ENCODE measurements around the gene INPP5D.
"Not testable (repeated sequence)": the region's sequence is repeated elsewhere in the genome, so short reads cannot be mapped to it uniquely, and the experiment has no call there.

The INPP5D gene

DNA sequence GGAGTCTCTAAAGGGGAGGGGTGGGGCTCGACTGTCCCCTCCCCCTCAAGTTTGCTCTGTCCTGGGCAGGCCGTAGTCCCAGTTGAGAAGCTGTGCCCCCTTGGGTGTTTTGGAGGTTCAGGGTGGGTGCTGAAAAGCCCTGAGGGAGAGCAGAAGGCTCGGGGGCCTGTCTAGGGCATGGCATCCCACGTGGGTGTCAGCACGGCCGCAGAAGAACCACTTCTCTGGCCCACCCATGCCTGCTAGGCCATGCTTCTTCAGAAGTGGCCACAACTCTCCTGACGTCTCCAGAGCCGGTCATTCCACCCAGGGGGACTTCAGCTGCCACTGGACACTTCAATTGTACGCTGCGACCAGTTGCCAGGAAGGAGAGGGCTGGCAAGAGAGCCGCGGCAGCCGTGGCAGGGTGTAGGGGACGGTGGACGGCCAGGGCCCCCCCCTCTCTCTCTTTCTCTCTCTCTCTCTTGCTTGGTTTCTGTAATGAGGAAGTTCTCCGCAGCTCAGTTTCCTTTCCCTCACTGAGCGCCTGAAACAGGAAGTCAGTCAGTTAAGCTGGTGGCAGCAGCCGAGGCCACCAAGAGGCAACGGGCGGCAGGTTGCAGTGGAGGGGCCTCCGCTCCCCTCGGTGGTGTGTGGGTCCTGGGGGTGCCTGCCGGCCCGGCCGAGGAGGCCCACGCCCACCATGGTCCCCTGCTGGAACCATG is at the start of gene INPP5D:
TSS of gene INPP5D (plus strand) at position 546 of the 704 bp plus-strand sequence. CDS start at position 683, 137 bp downstream.
- no peak for DNase-seq (ENCODE audit: low read depth)

GRCh38 chr2:233010569-233011267 is 49.4 kb upstream of the INPP5D start:
- DNase-seq (ENCODE audit: low read depth): no peak

DNA sequence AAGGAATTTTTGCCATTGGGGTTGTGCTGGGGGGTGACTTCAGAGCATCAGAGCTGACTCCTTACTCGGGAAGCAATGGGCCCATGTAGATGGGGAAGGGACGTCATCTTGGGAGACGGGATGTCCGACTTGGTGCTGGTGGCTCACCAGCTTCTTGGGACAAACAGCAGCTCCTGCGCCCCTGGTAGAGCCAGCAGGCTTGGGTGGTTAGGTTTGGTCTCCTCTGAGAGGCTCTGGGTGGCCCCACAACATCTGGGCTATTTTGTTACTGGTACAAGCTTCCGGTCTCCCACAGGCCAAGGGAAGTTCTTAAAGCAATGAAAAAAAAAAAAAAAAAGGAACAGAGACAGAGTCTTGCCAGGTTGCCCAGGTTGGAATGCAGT is 48.9 kb upstream of the INPP5D start:
- no peak for DNase-seq (ENCODE audit: low read depth)

GRCh38 chr2:233011702-233012131 is 48.4 kb upstream of the INPP5D start:
- DNase-seq (ENCODE audit: low read depth): no peak

DNA sequence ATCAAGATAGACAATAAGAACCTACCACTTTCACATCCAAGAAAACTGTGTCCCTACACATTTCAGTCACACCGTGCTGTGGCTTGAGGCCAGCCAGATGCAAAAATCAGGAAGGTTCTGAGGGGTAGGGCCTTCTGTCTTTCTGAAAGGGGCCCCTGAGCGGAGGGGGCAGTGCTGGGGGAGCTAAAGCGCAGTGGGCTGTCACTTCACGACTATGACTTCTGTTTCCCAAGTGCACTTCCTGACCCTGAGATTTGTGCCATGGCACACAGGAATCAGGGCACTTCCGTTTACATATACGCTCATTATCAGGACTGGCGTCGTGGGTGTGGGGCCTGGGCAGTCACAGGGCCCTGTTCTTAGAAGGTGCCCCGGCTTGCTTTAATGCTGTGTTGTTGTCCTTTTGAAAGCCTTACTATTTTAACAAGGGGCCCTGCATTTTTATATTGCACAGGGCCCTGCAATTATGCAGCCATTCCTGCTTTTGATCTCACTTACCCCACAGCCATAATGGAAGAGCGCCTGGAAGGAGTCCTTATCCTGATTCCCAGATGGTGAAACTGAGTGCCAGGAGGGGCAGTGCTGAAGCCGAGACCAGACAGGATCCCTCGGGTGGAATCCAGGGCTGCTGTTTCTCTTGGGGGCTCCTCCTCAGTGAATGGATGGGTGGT is 47.7 kb upstream of the INPP5D start:
- DNase-seq (ENCODE audit: low read depth): no peak

DNA sequence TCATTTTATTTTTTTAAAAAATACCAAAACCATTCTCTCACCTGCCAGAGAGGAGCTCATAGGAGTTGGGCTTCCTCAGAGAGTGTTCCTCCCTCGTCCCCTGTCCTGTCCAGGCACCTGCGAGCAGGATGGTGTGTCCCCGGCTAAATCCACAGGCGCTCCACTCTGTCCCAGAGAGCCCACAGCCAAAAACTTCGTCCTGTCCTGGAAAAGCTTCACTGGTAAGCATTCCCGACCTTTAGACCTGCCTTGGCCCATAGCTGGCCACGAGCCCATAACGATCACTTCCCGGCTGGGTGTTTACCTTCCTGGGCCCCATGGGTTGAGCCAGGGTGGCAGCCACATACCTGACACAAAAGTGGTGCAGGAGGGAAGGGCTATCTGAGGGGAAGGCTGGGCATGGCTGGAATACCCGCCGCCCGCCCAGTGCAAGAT is 47.1 kb upstream of the INPP5D start, which contains the start of gene NGEF:
TSS of gene NGEF (minus strand) at position 230 of the 435 bp plus-strand sequence. CDS start 38,366 bp downstream, outside the sequence.
- no peak for DNase-seq (ENCODE audit: low read depth)

DNA sequence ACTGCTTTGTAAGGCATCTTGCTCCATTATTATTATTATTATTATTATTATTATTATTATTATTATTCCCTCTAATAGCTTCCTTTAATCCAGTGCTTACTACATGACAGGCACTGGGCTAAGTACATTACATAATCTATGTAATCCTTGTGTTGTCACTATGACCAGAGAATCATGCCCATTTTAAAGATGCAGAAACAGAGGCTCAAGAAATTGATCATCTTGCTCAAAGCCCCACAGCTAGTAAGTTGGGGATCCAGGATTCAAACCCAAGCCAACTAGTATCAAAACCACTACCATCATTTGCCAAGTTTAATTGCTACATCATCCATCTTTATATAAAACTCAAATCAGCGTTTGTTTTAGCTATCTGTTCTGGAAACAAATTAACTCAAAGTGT is 46.5 kb upstream of the INPP5D start:
- no peak for DNase-seq (ENCODE audit: low read depth)

- DNase-seq (ENCODE audit: low read depth): no peak
Measured at GRCh38 chr2:233015019-233015645, 45.0 kb upstream of the INPP5D start.

- DNase-seq (ENCODE audit: low read depth): no peak
Measured at GRCh38 chr2:233017947-233018346, 42.2 kb upstream of the INPP5D start.

DNA sequence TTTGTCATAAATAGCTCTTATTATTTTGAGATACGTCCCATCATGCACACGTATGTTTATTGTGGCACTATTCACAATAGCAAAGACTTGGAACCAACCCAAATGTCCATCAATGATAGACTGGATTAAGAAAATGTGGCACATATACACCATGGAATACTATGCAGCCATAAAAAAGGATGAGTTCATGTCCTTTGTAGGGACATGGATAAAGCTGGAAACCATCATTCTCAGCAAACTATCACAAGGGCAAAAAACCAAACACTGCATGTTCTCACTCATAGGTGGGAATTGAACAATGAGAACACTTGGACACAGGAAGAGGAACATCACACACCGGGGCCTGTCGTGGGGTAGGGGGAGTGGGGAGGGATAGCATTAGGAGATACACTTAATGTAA is 40.5 kb upstream of the INPP5D start:
- not testable (repeated sequence) for DNase-seq (ENCODE audit: low read depth)

DNA sequence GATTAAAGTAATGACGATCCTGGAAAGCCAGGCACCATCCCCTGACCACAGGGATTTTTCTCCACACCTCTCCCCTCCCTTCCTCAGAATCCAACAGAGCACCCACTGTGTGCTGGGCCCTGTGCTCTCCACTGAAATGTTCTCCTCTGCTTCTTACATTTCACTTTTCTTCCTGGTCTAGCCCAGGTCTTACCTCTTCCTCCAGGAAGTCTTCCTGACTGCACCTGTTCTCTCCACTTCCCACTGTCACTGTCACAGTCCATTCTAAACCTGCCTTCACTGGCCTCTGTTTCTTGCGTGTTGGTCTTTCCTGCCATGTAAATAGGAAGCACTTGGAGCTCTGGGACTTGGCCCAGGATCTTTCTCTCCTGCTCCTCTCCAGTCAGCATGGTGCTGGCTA is 39.7 kb upstream of the INPP5D start:
- no peak for DNase-seq (ENCODE audit: low read depth)

DNA sequence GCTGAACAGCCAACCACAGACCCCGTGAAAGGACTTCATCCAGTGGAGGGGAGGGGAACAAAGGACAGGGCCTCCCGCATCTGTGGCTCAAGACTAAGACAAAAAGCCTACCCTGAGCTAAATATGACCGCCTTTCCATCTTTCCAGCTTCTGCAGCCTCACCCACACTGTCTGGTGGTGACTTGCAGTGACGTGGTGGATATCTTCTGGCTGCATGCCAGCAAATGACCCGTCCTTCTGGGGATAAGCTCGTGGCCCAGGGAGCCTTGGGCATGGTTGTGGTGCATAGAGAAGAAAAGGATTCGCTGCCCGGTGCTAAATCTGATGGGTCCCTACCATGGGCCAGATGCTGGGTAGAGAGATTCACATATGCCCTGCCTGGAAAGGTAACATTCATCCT is 38.4 kb upstream of the INPP5D start:
- DNase-seq (ENCODE audit: low read depth): no peak

- no peak for DNase-seq (ENCODE audit: low read depth)
Measured at GRCh38 chr2:233022561-233022960, 37.6 kb upstream of the INPP5D start.

GRCh38 chr2:233023007-233023760 is 37.0 kb upstream of the INPP5D start:
- no peak for DNase-seq (ENCODE audit: low read depth)

- no peak for DNase-seq (ENCODE audit: low read depth)
Measured at GRCh38 chr2:233023761-233024410, 36.3 kb upstream of the INPP5D start.

- DNase-seq (ENCODE audit: low read depth): no peak
Measured at GRCh38 chr2:233025706-233026105, 34.4 kb upstream of the INPP5D start.

GRCh38 chr2:233026198-233026813 is 33.8 kb upstream of the INPP5D start:
- peak; percentile 31 for DNase-seq (ENCODE audit: low read depth)

- DNase-seq (ENCODE audit: low read depth): peak; percentile 55
Measured at GRCh38 chr2:233029321-233029720, 30.8 kb upstream of the INPP5D start.

- no peak for DNase-seq (ENCODE audit: low read depth)
Measured at GRCh38 chr2:233031556-233032500, 28.3 kb upstream of the INPP5D start.

All from HS-27A (cell line).